Measurements from ENCODE around the gene PLGRKT. TPM values are rescaled to one million over a fixed set of nuclear protein-coding genes. Genes with fewer than 3 reads are reported as not detected.

The PLGRKT gene
- total and polyA plus RNA-seq, 2 donors (not counting 1 experiment from before 2014, with no cell fraction given): 17.3 to 21.6 TPM

DNA sequence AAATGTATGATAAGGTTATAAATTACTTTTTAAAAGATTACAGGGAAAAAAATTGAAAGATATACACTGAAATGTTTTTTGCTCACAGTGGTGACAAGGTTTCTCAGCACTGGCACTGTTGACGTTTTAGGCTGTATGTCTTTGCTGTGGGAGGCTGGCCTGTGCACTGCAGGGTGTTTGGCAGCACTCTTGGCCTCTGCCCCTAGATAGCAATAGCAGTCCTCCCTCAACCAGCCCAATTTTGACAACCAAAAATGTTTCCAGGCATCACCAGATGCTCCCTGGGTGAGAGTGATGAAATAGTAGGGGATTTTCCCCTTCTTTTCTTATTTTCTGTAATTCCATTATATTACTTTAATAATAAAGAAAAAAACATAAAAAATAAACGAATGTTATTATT, 15.9 kb upstream of the PLGRKT start:
- no peaks in the 10 kb centered on the region for H4K20me1 ChIP-seq (ENCODE audit: control insufficient read depth, extremely low read depth, insufficient read depth, low read length)
- no peak overlapping the region for H2AFZ ChIP-seq (ENCODE audit: low read length)
- DNase-seq (ENCODE audit: low read depth in 2 of 2): no peak
- H3K9me3 ChIP-seq (ENCODE audit: control insufficient read depth, insufficient read depth, low read depth, low read length): no peaks in the 10 kb centered on the region
- H3K4me3 ChIP-seq (replicated peaks in 1 of 4; ENCODE audit: control extremely low read depth in 1 of 4, insufficient read depth in 1 of 4, low read depth in 3 of 4, low read length in 4 of 4): no peak overlapping the region
- TF ChIP-seq, protein P1, sequence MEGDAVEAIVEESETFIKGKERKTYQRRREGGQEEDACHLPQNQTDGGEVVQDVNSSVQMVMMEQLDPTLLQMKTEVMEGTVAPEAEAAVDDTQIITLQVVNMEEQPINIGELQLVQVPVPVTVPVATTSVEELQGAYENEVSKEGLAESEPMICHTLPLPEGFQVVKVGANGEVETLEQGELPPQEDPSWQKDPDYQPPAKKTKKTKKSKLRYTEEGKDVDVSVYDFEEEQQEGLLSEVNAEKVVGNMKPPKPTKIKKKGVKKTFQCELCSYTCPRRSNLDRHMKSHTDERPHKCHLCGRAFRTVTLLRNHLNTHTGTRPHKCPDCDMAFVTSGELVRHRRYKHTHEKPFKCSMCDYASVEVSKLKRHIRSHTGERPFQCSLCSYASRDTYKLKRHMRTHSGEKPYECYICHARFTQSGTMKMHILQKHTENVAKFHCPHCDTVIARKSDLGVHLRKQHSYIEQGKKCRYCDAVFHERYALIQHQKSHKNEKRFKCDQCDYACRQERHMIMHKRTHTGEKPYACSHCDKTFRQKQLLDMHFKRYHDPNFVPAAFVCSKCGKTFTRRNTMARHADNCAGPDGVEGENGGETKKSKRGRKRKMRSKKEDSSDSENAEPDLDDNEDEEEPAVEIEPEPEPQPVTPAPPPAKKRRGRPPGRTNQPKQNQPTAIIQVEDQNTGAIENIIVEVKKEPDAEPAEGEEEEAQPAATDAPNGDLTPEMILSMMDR (conservative IDR thresholded peaks at IDR 0.05 in 1 of 2, IDR thresholded peaks at IDR 0.05 in 1 of 2; ENCODE audit: low read depth in 1 of 2, low read length in 2 of 2): no peak
- TF ChIP-seq EZH2 (IDR thresholded peaks at IDR 0.05; ENCODE audit: low read length, missing control alignments): no peak
- H3K27me3 ChIP-seq (ENCODE audit: control insufficient read depth, insufficient read depth, low read length): no peaks in the 10 kb centered on the region
- peaks cover 14% of the 10 kb centered on the region for H3K4me1 ChIP-seq (ENCODE audit: control insufficient read depth, extremely low read depth, insufficient read depth, low read length)
- no peak overlapping the region for H3K27ac ChIP-seq (ENCODE audit: insufficient read depth, low read length)
- H3K4me2 ChIP-seq (ENCODE audit: extremely low read depth, insufficient read depth, low read length): peak overlapping the region; percentile 38
- H3K9ac ChIP-seq (ENCODE audit: insufficient read depth, low read length): no peak overlapping the region
- peaks cover 2% of the 10 kb centered on the region for H3K36me3 ChIP-seq (ENCODE audit: control insufficient read depth, insufficient read depth, low read length)
- peaks cover 27% of the 10 kb centered on the region for H3K79me2 ChIP-seq (ENCODE audit: control insufficient read depth, insufficient read depth, low read length)

DNA sequence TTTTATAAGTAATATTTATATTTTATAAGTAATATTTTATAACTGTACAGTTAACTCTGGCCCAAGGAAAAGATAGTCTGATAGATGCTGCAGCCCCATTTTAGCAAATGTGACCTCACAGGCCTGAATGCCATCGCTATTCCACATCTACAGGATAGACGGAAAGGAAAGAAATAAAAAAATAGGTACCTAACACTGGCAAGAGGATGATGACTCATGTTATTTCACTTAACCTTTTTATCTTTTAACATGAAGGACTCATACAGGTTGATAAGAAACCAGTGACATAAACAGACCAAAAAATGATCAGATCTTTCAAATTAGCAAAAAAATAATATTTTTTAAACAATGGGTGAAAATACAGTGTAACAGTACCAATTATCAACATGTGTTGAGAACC, 15.3 kb upstream of the PLGRKT start:
- Histone ChIP-seq H2AFZ (ENCODE audit: low read length) (no peak overlapping the region), H3K4me1 (ENCODE audit: control insufficient read depth, extremely low read depth, insufficient read depth, low read length) (peaks cover 14% of the 10 kb centered on the region), H3K4me3 (replicated peaks in 1 of 4; ENCODE audit: control extremely low read depth in 1 of 4, insufficient read depth in 1 of 4, low read depth in 3 of 4, low read length in 4 of 4) (no peak overlapping the region), H3K27me3 (ENCODE audit: control insufficient read depth, insufficient read depth, low read length) (no peaks in the 10 kb centered on the region), H3K79me2 (ENCODE audit: control insufficient read depth, insufficient read depth, low read length) (peaks cover 27% of the 10 kb centered on the region), H3K9ac (ENCODE audit: insufficient read depth, low read length) (no peak overlapping the region), H3K36me3 (ENCODE audit: control insufficient read depth, insufficient read depth, low read length) (peaks cover 2% of the 10 kb centered on the region), H3K4me2 (ENCODE audit: extremely low read depth, insufficient read depth, low read length) (no peak overlapping the region), H4K20me1 (ENCODE audit: control insufficient read depth, extremely low read depth, insufficient read depth, low read length) (no peaks in the 10 kb centered on the region), H3K27ac (ENCODE audit: insufficient read depth, low read length) (no peak overlapping the region), H3K9me3 (ENCODE audit: control insufficient read depth, insufficient read depth, low read depth, low read length) (no peaks in the 10 kb centered on the region)
- no peak for DNase-seq (ENCODE audit: low read depth in 2 of 2)
- TF ChIP-seq, protein P1 (conservative IDR thresholded peaks at IDR 0.05 in 1 of 2, IDR thresholded peaks at IDR 0.05 in 1 of 2; ENCODE audit: low read depth in 1 of 2, low read length in 2 of 2): no peak
- no peak for TF ChIP-seq EZH2 (IDR thresholded peaks at IDR 0.05; ENCODE audit: low read length, missing control alignments)

DNA sequence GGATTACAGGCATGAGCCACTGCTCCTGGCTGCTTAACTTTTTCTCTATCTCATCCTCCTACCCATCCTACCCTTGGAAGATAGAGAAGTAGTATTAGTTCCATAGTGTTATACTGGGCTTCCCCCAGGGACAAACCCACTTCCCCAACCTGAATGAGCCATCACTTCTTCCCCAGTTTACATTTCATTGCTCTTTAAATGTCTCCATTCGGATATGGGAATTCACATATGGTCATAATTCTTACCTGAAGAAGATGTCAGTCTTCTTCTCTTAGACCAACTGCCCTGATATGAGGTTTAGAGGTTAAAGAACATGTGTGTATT, 14.5 kb upstream of the PLGRKT start:
- Histone ChIP-seq H3K36me3 (ENCODE audit: control insufficient read depth, insufficient read depth, low read length) (peaks cover 2% of the 10 kb centered on the region), H3K9ac (ENCODE audit: insufficient read depth, low read length) (no peak overlapping the region), H2AFZ (ENCODE audit: low read length) (peak overlapping the region; percentile 28), H4K20me1 (ENCODE audit: control insufficient read depth, extremely low read depth, insufficient read depth, low read length) (no peaks in the 10 kb centered on the region), H3K4me1 (ENCODE audit: control insufficient read depth, extremely low read depth, insufficient read depth, low read length) (peaks cover 14% of the 10 kb centered on the region), H3K4me3 (replicated peaks in 1 of 4; ENCODE audit: control extremely low read depth in 1 of 4, insufficient read depth in 1 of 4, low read depth in 3 of 4, low read length in 4 of 4) (no peak overlapping the region), H3K79me2 (ENCODE audit: control insufficient read depth, insufficient read depth, low read length) (peaks cover 27% of the 10 kb centered on the region), H3K27ac (ENCODE audit: insufficient read depth, low read length) (no peak overlapping the region), H3K27me3 (ENCODE audit: control insufficient read depth, insufficient read depth, low read length) (no peaks in the 10 kb centered on the region), H3K9me3 (ENCODE audit: control insufficient read depth, insufficient read depth, low read depth, low read length) (no peaks in the 10 kb centered on the region), H3K4me2 (ENCODE audit: extremely low read depth, insufficient read depth, low read length) (peak overlapping the region; percentile 37)
- TF ChIP-seq EZH2 (IDR thresholded peaks at IDR 0.05; ENCODE audit: low read length, missing control alignments): no peak
- DNase-seq (ENCODE audit: low read depth in 2 of 2): no peak

All from fibroblast of lung (primary cell).